Measurements from ENCODE around the gene TESMIN.
A peak's percentile ranks its signal among the peaks of the same experiment; 100 is the strongest.

TESMIN gene

GRCh38 chr11:68751331-68751856, at the start of gene TESMIN:
TESMIN (minus strand) TSS chr11:68751520; CDS start chr11:68750660, 860 bp downstream.
- DNase-seq (ENCODE audit: low read depth): peak; percentile 85

GRCh38 chr11:68798221-68798813, 47.0 kb upstream of the TESMIN start:
- peak; percentile 25 for DNase-seq (ENCODE audit: low read depth)

- no peak for DNase-seq (ENCODE audit: low read depth)
These were observed 45.5 kb upstream of the TESMIN start for GRCh38 chr11:68796801-68797200.

- DNase-seq (ENCODE audit: low read depth): peak; percentile 42
These were observed 41.2 kb upstream of the TESMIN start for GRCh38 chr11:68792400-68792966.

GRCh38 chr11:68784653-68785052, 33.3 kb upstream of the TESMIN start:
- no peak for DNase-seq (ENCODE audit: low read depth)

- DNase-seq (ENCODE audit: low read depth): no peak
These were observed 32.0 kb upstream of the TESMIN start for GRCh38 chr11:68783216-68783821.

- DNase-seq (ENCODE audit: low read depth): no peak
These were observed 31.4 kb upstream of the TESMIN start for GRCh38 chr11:68782711-68783110.

GRCh38 chr11:68780829-68781228, 29.5 kb upstream of the TESMIN start:
- peak; percentile 22 for DNase-seq (ENCODE audit: low read depth)

- DNase-seq (ENCODE audit: low read depth): no peak
These were observed 26.9 kb upstream of the TESMIN start for GRCh38 chr11:68778205-68778604.

GRCh38 chr11:68776442-68777235, 25.3 kb upstream of the TESMIN start:
- peak; percentile 33 for DNase-seq (ENCODE audit: low read depth)

- no peak for DNase-seq (ENCODE audit: low read depth)
These were observed 24.6 kb upstream of the TESMIN start for GRCh38 chr11:68775951-68776388.

- no peak for DNase-seq (ENCODE audit: low read depth)
These were observed 22.9 kb upstream of the TESMIN start for GRCh38 chr11:68774194-68774585.

GRCh38 chr11:68773521-68774193, 22.3 kb upstream of the TESMIN start:
- peak; percentile 13 for DNase-seq (ENCODE audit: low read depth)

GRCh38 chr11:68772936-68773335, 21.6 kb upstream of the TESMIN start:
- DNase-seq (ENCODE audit: low read depth): no peak

- no peak for DNase-seq (ENCODE audit: low read depth)
These were observed 19.5 kb upstream of the TESMIN start for GRCh38 chr11:68770781-68771180.

- no peak for DNase-seq (ENCODE audit: low read depth)
These were observed 16.4 kb upstream of the TESMIN start for GRCh38 chr11:68767672-68768071.

- no peak for DNase-seq (ENCODE audit: low read depth)
These were observed 15.5 kb upstream of the TESMIN start for GRCh38 chr11:68766786-68767185.

- DNase-seq (ENCODE audit: low read depth): no peak
These were observed 13.4 kb upstream of the TESMIN start for GRCh38 chr11:68764746-68765145.

GRCh38 chr11:68763926-68764657, 12.8 kb upstream of the TESMIN start:
- no peak for DNase-seq (ENCODE audit: low read depth)

GRCh38 chr11:68763181-68763721, 11.9 kb upstream of the TESMIN start:
- DNase-seq (ENCODE audit: low read depth): peak; percentile 66

GRCh38 chr11:68762481-68762880, 11.2 kb upstream of the TESMIN start:
- DNase-seq (ENCODE audit: low read depth): no peak
